DLD1 (cell line): ENCODE measurements around the gene TSHZ2.
"Not testable (repeated sequence)": the region's sequence is repeated elsewhere in the genome, so short reads cannot be mapped to it uniquely, and the experiment has no call there.

Experiments
- in situ Hi-C: cut with HindIII; loops from 2 replicates; pipeline ENCODE4 v1.10.0; 2017; ENCODE audit warnings: low sequenced_read_pairs

TSHZ2 gene

GRCh38 chr20:53023732-53024520, 51.8 kb downstream of the TSHZ2 start:
- in situ Hi-C loops: no loop called here

- in situ Hi-C loops: not testable (repeated sequence)
Observed at GRCh38 chr20:53024653-53025052, 52.5 kb downstream of the TSHZ2 start.

- in situ Hi-C loops: no loop called here
Observed at GRCh38 chr20:53027089-53027488, 54.9 kb downstream of the TSHZ2 start.

- in situ Hi-C loops: no loop called here
Observed at GRCh38 chr20:53028337-53029007, 56.3 kb downstream of the TSHZ2 start.

- in situ Hi-C loops: loop anchor here (10.0 kb wide), 1 partner anchor 235 kb away; no protein-coding TSS in a partner anchor
Observed at GRCh38 chr20:53030061-53030460, 57.9 kb downstream of the TSHZ2 start.

- in situ Hi-C loops: loop anchor here (10.0 kb wide), 1 partner anchor 237 kb away; no protein-coding TSS in a partner anchor
Observed at GRCh38 chr20:53032046-53032445, 59.9 kb downstream of the TSHZ2 start.

GRCh38 chr20:53032478-53032932, 60.3 kb downstream of the TSHZ2 start:
- in situ Hi-C loops: loop anchor here (10.0 kb wide), 1 partner anchor 238 kb away; no protein-coding TSS in a partner anchor

GRCh38 chr20:53033176-53033575, 61.0 kb downstream of the TSHZ2 start:
- in situ Hi-C loops: loop anchor here (10.0 kb wide), 1 partner anchor 238 kb away; no protein-coding TSS in a partner anchor

GRCh38 chr20:53034899-53035298, 62.7 kb downstream of the TSHZ2 start:
- in situ Hi-C loops: loop anchor here (10.0 kb wide), 1 partner anchor 240 kb away; no protein-coding TSS in a partner anchor

- in situ Hi-C loops: loop anchor here (10.0 kb wide), 1 partner anchor 242 kb away; no protein-coding TSS in a partner anchor
Observed at GRCh38 chr20:53036992-53037391, 64.8 kb downstream of the TSHZ2 start.

- in situ Hi-C loops: loop anchor here (10.0 kb wide), 1 partner anchor 243 kb away; no protein-coding TSS in a partner anchor
Observed at GRCh38 chr20:53037621-53038020, 65.5 kb downstream of the TSHZ2 start.

GRCh38 chr20:53038299-53038698, 66.1 kb downstream of the TSHZ2 start:
- in situ Hi-C loops: loop anchor here (10.0 kb wide), 1 partner anchor 243 kb away; no protein-coding TSS in a partner anchor

GRCh38 chr20:53040693-53041589, 68.8 kb downstream of the TSHZ2 start:
- in situ Hi-C loops: no loop called here

- in situ Hi-C loops: no loop called here
Observed at GRCh38 chr20:53042521-53042920, 70.4 kb downstream of the TSHZ2 start.

GRCh38 chr20:53044296-53044695, 72.1 kb downstream of the TSHZ2 start:
- in situ Hi-C loops: no loop called here

GRCh38 chr20:53045941-53046340, 73.8 kb downstream of the TSHZ2 start:
- in situ Hi-C loops: no loop called here

GRCh38 chr20:53047203-53047602, 75.0 kb downstream of the TSHZ2 start:
- in situ Hi-C loops: no loop called here

GRCh38 chr20:53048387-53048786, 76.2 kb downstream of the TSHZ2 start:
- in situ Hi-C loops: no loop called here

GRCh38 chr20:53050338-53050737, 78.2 kb downstream of the TSHZ2 start:
- in situ Hi-C loops: no loop called here

- in situ Hi-C loops: no loop called here
Observed at GRCh38 chr20:53052380-53052779, 80.2 kb downstream of the TSHZ2 start.

- in situ Hi-C loops: no loop called here
Observed at GRCh38 chr20:53053595-53053994, 81.4 kb downstream of the TSHZ2 start.
